Frontal cortex (tissue), 4 donors: ENCODE measurements around the gene AMN1. TPM values are rescaled to one million over a fixed set of nuclear protein-coding genes. Genes with fewer than 3 reads are reported as not detected.

Experiments
- DNase-seq, 2 donors: peaks; one replicate each; pipeline ENCODE4 v3.0.0; 2012; ENCODE audit warnings: low spot score in 2 of 2
- FAIRE-seq: peaks from 2 replicates; lab custom pipeline; 2012; peaks lifted over from hg19 to GRCh38; lab: Jason Lieb, UNC
- small RNA-seq: library from RNA; depleted of rRNA; stranded (forward); fragments of <200 nt; gene quantifications from one replicate; pipeline ENCODE3, GENCODE V24; 2014
- total RNA-seq: library from RNA; depleted of rRNA; stranded (reverse); fragments of >200 nt; gene quantifications from one replicate; pipeline ENCODE4 v1.2.3, GENCODE V29; 2014
- donor health status: control.
- donor health status: control.
- donor health status: control.

The AMN1 gene
- total RNA-seq, 1 donor from 2014 or later = 77.0 TPM

DNA sequence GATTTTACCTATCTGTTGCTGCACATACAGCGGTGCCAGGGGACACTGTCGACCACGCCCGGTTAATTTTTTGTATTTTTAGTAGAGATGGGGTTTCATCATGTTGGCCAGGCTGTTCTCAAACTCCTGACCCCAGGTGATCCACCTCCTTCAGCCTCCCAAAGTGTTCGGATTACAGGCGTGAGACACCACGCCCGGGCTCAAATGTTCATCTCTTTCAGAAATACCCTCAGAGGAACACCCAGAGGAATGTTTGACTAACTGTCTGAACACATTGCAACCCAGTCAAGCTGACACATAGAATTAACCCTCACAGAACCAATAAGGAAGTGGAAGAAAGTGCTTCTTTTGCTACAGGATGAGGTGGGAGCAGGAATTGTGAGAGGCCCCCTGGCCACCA is 84.3 kb downstream of the AMN1 start:
- FAIRE-seq = no peak
- DNase-seq = no peak

DNA sequence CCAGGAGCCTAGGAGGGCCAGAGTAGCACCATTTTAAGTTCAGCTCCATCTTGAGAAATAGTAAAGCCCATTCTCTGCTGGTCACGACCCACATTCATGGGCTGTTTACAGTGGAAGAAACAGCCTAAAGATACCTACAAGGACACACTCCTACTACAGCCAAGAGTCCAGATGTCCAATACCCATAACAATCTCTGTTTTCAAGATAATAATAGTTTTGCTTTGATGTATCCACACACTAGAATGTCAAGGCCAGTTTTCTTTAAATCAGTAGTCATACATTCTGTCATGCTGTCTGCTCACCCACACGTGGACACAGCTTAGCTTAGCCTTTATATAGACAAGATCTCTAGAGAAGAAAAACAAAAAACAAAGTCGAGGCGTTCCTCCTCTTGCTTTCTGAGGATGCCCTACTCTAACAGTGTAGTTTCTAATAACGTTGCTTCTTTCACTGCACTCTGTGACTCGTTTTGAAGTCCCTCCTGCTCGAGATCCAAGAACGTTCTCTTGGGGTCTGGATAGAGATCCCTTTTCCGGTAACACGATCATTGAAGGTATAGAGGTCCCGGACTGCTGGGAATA is 87.2 kb downstream of the AMN1 start:
- DNase-seq = no peak
- FAIRE-seq = no peak

DNA sequence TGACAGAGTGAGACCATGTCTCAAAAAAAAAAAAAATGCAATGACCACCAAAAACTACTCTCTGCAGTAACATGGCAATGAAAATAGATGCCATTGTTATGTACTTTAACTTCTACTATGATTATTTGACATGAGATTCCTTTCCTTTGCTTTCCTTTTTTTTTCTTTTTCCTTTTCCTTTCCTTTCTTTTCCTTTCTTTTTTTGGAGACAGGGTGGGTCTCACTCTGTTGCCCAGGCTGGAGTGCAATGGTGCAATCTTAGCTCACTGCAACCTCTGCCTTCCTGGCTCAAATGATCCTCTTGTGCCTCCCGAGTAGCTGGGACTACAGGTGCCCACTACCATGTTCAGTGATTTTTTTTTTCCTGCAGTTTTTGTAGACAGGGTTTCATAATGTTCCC is 94.2 kb downstream of the AMN1 start:
- DNase-seq (no peak), FAIRE-seq (no peak)

DNA sequence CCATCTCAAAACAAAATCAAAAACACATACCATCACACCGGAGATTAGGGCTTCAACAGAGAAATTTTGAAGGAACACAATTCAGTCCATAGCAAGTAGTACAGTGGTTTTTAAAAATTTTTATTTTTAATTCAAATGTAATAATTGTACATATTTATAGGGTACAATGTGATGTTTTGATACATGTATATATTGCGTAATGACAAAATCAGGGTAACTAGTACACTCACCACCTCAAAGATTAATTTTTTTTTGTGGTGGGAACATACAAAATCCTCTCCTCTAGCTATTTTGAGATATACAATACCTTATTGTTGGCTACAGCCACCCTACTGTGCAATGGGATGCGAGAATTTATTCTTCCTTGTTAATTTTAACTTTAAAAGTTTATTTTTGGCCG is 95.4 kb downstream of the AMN1 start:
- DNase-seq (no peak), FAIRE-seq (no peak)

DNA sequence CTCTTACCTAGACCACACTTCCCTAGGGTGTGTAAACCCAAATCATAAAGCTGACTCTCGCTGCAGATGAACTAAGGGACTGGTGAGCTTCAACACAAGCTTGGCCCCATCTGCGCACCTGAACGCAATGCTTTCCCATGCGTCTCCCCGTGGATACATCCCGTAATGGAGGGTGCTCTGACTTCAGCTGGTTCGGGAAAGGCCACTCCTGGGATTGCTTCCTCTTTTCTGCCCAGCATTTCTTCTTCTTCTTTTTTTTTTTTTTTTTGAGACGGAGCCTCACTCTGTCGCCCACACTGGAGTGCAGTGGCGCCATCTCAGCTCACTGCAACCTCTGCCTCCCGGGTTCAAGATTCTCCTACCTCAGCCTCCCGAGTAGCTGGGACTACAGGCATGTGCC is 97.0 kb downstream of the AMN1 start:
- DNase-seq (no peak), FAIRE-seq (no peak)

DNA sequence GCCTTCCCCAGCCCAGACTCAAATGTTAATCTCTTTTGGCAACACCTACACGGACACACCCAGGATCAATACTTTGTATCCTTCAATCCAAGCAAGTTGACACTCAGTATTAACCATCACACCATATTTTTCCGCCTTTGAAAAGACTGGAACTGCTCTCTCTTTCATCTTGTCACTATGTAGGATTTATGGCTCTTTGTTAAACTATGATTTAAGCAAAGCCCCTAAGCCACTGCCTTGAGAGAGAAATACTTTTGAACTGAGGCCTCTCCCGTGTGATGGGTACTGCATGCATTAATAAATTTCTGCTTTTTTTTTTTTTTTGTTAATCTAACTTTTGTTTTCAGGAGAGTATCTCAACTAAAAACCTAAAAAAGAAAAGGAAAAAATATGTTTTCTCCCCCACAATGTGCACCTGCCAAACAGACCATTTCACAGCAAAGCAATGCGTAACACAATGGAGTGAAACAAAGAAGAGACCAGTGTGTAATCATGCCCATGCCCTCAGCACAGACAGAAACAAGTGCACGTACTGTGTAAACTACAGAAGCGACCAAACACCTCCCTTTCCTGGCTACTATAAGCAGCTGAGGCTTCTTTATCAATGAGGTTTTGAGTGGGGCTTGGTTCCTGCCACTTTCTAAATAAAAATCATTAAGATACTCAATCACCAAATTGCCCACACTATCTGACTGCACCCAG is 97.6 kb downstream of the AMN1 start:
- DNase-seq (no peak), FAIRE-seq (no peak)

DNA sequence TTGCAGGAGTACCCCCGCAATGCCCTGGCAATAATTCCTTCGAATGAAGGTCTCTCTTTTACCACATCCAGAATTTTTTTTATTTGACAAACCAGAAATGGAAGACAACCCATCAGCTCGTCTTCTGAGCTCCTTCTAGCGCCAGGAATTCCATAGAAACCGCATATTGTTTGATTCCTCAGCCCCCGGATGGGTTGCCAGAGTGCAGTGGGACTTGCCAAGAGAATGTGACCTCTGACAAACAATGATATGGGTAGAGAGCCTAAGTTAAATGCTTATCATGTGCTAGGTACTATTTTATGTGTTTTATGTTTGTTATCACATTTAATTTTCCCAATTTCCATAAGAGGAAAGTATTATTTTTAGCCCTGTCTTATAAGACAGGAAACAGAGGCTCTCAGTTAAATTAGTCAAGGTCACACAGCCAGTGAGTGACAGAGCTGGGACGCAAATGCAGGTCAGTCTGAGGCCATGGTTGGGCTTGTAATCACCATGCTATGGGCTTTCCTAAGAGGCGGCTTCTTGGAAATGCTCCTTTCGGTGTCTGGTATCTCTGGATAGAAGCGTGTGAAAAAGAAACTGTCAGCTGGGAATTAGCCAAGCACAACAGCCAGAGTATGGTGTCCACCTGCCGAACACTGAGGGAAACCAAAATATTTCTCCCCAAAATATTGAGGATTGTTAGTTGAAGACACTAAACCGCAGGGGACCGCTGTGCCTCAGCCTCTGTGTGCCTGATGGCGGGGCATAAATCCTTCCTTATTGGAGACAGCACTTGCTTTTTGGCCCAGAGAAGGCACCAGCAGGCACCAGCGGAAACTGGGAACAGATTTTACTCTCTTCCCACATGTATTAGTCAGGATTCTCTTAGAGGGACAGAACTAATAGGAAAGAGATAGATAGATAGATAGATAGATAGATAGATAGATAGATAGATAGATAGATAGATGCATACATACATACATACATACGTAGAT is 98.8 kb downstream of the AMN1 start:
- DNase-seq (no peak), FAIRE-seq (no peak)

DNA sequence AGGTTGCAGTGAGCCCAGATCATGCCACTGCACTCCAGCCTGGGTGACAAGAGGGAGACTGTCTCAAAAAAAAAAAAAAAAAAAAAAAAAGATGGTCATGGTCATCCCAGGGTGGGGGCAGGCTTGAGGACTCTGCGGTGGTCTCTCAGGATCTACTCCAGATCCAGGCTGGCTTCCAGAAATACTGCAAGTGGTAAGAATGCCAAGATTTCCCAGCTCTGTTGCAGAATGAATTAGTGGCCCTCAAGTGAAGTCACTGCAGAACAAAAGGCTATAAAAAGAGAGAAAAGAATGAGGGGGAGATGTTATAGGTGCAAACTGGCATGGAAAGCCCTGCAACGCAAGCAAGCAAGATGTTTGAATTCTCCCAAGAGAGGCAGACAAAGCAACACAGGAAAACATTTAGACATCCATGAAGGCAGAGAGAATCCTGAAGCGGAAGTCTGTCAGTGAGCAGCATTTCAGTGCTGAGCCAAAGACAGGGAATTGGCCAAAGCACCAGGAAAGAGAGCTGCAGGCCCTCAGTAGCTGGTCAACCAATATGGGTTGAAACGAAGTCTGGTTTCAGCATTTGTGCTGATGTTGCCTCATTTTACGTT is 101.3 kb downstream of the AMN1 start:
- DNase-seq = no peak
- FAIRE-seq = no peak

DNA sequence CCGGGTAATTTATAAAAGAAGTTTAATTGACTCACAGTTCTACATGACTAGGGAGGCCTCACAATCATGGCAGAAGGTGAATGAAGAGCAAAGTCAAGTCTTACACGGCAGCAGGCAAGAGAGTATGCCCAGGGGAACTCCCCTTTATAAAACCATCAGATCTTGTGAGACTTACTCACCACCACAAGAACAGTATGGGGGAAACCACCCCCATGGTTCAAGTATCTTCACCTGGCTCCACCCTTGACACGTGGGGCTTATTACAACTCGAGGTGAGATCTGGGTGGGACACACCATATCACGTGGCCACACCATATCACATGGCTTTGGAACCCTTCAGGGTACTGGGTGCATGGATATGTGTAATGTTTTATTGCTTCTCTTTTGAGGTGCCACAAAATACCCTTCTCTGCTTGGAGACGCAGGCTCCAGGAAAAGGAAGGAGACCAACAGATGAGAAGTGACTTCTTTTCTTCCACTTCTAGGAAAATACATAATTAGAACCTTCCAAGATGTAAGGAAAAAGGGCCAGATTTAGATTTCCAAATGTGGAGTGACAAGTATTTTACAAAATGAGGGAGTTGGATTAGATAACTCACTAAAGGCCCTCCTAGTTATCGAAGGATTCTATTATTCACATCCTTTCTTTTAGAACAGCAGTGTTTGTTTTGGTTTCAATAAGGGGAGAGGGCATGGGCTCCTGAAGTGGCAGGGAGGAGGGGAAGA is 102.4 kb downstream of the AMN1 start:
- FAIRE-seq = no peak
- no peak for DNase-seq

DNA sequence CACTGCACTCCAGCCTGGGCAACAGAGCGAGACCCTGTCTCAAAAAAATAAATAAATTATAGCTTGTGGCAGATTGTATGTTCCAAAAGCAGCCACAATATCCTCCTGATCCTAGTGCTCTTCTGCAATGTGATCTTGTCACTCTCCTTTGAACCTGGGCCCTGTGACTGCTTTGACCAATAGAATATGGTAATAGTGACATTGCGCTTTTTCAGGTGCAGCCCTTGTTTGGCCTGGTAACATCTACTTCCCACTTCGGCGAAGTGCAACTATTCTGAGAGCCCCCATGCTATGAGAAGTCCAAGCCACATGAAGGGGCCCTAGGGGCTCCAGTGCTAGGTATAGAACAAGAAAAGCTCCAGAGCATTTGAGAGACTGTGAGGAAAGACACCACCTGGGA is 106.8 kb downstream of the AMN1 start:
- FAIRE-seq = no peak
- no peak for DNase-seq

Small RNAs within 50 kb of the gene (small RNA-seq; reads per million reads assigned to genes)
- not detected for gene AC023157.2

Other genes starting within 250 kb of the AMN1 start
- 41.6 TPM for gene DENND5B, start 137.9 kb downstream of the AMN1 start, total RNA-seq
- 4.5 TPM for gene ETFBKMT, start 69.3 kb downstream of the AMN1 start, total RNA-seq
- gene RESF1, start 230.4 kb upstream of the AMN1 start, total RNA-seq = 59.1 TPM